ENCODE measurements around the gene USP34.

The USP34 gene

DNA sequence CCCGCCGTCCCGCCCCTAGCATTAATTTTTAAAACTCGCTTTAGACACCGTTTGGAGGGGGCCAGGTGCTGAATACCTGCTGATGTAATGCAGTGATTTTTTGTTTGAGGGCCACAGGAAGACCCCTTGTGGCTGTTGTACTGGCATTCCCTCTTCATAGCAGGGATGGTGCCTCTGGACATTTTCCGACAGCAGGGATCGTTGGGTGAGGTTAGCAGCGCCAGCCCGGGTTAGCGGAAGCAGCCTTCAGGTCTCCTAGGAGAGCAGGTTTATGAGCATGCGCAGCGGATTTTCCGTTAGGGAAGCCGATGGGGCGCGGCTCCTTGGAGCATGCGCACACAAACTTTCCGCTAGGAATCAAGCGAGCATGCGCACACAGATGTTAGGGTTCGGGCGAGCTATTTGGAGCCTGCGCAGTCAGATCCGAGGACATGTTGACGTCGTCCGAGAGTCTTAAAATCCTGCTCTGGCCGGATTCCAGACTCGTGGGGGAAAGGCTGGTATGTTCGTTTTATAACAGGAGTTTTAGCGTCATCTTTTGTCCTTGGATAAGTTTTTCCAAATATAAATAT, 326.1 kb downstream of the USP34 start:
- peak; percentile 89 for DNase-seq

DNA sequence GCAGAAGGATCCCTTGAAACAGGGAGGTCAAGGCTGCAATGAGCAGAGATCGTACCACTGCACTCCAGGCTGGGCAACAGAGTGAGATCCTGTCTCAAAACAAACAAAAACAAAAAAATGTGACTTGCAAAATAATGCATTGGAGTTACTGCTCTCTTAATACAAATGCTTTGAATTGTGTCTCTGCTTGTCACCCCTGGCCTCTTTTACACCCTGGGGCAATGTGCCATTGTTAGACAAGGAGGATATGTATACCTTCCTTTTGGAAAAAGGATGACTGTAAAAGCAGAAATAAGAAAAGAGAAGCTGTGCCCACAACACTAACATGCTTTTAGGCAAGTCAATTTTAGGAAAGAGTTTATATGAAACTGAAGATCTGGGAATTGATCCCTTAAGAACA, 329.7 kb downstream of the USP34 start:
- DNase-seq: no peak

DNA sequence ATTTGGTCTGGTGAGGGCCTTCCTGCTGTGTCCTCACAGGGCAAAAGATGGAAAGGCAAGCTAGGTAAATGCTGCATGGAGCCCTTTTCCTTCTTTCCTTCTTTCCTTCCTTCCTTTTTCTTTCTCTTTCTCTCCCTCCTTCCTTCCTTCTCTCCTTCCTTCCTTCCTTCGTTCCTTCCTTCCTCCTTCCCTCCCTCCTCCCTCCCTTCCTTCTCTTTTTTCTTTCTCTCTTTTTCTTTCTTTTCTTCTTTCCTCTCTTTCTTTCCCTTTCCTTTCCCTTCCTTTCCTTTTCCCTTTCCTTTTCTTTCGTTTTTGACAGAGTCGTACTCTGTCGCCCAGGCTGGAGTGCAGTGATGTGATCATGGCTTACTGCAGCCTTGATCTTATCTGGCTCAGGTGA, 332.0 kb downstream of the USP34 start:
- DNase-seq: no peak

Measured in activated CD4-positive, alpha-beta T cell treated with anti-CD3 and anti-CD28 coated beads, Interleukin-2, amount 50 U/mL, for 1 hour (primary cell).